GM19240 (cell line): ENCODE measurements around the gene RHBDL1.

Experiments
- DNase-seq: peaks from one replicate; pipeline ENCODE4 v3.0.0; 2011; ENCODE audit warnings: low spot score; ENCODE audit not compliant: insufficient read length

The RHBDL1 gene

GRCh38 chr16:674968-675883, at the start of gene RHBDL1:
Gene RHBDL1 (plus strand): TSS chr16:675671. CDS start chr16:675791, 120 bp downstream.
- DNase-seq, result no peak

GRCh38 chr16:625977-626765, 49.3 kb upstream of the RHBDL1 start:
- DNase-seq, result no peak

GRCh38 chr16:626787-627453, 48.6 kb upstream of the RHBDL1 start:
- no peak for DNase-seq

DNA sequence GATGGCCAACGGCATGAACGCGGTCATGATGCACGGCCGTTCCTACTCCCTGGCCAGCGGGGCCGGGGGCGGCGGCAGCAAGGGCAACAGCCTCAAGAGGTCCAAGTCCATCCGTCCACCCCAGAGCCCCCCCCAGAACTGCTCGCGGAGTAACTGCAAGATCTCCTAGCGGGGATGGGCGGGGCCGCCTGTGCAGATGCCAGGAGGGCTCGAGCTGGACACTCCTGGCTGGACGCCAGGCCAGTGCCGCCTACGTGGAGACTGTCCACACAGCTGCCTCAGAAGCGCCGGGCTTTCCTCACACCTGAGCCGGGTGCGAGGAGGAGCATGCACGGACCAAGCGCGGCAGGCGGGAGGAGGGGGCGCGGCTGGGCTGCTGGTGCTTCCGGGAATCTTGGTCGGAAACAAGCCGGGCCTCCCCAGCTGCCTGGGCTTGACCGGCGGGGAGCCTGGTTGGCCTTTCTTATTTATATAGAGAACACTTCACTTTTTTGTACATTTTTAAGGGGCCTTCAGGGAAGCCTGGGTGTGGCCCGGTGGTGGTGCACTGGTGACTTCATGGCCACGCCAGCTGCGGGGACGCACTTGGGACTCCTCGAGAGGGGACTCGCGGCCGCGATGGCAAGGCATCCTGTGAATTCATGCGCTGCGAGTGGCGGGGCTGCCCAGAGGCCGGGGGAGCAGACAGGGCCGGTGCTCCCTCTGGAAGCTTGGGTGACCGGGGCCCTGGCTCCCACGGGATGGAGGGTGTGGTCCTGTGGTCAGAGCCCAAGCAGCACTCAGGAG, 47.8 kb upstream of the RHBDL1 start:
- DNase-seq, result no peak

DNA sequence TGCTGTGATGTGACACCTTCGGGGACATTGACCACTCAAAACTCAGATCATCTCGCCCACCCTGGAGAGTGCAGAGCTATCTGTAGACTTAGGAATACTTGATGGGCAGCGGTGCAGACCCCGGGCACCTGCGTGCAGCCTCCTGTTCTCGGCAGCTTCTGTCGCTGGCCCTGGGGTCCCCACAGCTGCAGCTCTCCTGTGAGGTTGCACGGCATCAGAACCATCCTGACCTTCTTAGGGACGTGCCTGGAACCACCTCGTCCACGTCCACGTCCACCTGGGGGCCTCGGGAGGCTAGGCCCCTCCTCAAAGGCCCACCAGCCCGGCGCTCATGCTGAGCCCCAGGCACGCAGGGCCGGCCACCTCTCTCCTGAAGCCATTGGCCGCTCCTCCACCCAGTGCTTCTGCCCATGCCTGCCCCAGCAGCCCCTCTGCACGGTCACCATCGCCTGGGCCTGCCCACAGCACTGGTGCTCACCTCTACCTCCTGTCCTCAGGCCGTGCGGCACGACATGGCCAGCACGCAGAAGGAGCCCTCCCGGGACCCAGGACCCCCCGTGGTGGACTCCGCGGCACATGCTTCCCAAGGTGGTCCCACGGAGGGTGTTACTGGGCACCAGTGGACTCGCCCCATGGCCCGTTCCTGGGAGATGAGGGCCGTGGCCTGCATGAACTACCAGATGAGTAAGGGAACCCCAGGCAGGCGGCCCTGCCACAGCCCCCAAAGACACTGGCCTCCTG, 47.0 kb upstream of the RHBDL1 start:
- DNase-seq, result no peak

DNA sequence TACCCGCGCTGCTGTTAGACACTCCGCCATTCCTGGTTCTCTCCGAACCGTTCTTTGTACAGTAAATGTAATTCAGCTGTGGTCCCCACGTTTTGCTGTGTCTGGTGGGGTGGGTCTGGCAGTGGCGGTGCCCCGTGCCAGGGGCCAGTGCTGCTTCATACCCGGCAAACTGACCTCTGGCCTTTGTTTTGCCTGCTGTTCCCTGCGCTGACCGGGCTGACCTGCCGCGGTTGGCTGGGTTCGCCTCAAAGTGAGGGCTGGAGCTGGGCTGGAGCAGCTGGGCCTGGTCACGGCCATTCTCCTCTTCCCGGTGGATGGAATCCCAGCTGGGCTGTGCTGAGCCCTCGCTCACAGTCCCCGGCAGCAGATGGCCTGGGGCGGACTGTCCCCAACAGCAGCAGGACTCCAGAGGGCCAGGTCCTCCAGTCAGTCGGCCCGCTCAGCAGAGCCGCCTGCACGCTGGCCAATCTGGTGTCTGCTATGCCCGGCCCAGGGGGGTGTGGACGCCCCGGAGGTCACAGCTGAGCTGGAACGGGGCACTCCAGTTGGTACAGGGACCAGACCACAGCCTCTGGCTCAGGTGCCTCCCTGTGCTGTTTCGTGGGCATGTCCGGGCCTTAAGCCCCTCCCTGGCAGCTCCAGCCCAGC, 46.2 kb upstream of the RHBDL1 start:
- no peak for DNase-seq

DNA sequence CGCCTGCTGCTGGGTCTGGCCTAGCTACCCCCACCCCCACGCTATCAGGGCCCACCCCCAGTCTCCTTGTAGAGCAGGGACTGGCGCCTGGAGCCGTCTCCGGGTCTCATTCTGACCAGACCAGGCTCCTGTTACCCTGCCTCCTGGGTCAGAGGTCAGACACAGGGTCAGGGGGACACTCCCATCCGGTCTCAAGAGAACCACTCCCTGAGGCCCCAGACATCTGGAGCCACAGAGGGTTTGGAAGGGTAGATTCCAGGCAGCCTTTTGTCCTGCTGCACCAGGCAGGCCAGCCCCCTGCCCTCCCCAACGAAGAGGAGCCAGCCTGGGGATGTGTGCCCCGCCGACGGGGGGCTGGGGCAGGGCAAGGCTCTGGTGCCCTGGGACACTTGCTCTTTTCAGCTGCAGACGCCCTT, 45.6 kb upstream of the RHBDL1 start:
- no peak for DNase-seq

DNA sequence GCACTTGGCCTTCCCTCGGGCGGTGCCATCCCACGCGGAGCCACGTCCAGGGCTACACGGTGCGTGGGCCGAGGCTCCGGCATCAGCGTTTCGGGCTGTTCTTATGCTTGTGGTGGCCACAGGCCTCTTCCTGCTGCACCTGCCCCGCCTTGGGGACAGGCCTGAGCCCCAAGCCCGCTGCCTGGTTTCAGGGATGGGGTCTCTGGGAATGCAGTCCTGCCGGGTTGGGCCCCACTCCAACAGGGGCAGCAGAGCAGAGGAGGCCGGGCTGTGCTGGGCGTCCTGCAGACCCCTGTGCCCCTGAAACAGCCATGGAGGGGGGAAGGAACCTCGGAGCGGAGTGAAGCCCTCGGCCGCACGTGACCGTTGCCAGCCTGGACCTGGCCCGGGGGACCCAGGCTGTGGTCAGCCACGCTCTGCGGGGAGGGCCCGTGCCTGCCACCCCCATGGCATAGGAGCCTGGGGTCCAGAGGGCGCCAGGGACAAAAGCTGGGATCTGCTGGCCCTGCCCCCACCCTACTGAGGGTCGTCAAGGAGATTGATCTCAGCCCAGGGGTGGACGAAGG, 45.1 kb upstream of the RHBDL1 start:
- DNase-seq, result no peak

DNA sequence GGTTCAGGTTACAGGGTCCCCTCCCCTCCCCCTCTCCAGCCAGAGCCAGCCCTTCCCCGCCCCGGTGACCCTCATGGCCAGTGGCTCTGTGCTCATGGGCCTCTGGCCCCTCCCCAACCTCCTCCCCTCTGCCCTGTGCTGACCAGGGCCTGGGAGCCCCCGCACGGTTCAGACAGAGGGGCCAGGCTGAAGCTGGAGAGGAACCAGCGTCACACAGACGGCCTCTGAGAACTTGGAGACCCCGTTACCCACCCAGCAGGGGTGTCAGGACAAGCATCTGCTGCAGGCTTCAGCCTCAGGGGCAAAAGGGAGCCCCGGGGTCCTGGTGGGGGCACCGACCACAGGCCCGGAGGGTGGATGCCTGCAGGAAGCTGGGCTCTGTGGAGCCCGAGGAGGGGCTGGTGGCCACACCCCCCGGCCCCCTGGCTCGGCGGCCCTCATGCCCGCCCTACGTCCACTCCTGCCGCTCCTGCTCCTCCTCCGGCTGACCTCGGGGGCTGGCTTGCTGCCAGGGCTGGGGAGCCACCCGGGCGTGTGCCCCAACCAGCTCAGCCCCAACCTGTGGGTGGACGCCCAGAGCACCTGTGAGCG, 44.6 kb upstream of the RHBDL1 start, which contains the start of gene WFIKKN1:
TSS of gene WFIKKN1 (plus strand) at position 171 of the 591 bp plus-strand sequence. CDS start at position 440, 269 bp downstream.
- DNase-seq, result no peak

DNA sequence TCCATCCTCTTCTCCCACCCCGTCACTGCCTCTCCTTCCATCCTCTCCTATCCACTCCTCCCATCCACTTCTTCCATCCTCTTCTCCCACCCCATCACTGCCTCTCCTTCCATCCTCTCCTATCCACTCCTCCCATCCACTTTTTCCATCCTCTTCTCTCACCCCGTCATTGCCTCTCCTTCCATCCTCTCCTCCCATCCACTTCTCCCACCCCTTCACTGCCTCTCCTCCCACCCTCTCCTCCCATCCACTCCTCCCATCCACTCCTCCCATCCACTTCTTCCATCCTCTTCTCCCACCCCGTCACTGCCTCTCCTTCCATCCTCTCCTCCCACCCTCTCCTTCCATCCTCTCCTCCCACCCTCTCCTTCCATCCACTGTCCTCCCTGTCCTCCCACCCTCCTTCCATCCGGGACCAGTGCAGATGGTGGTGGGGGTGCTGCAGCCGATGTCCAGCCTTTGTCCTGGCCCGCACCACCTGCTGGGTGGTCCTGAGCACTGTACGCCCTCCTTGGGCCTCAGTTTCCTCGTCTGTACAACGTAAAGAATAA, 43.6 kb upstream of the RHBDL1 start:
- DNase-seq, result no peak

- DNase-seq, result no peak
Measured at GRCh38 chr16:632486-633335, 42.8 kb upstream of the RHBDL1 start.

DNA sequence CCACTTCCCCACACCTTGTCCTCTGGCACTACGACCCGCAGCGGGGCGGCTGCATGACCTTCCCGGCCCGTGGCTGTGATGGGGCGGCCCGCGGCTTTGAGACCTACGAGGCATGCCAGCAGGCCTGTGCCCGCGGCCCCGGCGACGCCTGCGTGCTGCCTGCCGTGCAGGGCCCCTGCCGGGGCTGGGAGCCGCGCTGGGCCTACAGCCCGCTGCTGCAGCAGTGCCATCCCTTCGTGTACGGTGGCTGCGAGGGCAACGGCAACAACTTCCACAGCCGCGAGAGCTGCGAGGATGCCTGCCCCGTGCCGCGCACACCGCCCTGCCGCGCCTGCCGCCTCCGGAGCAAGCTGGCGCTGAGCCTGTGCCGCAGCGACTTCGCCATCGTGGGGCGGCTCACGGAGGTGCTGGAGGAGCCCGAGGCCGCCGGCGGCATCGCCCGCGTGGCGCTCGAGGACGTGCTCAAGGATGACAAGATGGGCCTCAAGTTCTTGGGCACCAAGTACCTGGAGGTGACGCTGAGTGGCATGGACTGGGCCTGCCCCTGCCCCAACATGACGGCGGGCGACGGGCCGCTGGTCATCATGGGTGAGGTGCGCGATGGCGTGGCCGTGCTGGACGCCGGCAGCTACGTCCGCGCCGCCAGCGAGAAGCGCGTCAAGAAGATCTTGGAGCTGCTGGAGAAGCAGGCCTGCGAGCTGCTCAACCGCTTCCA, 42.0 kb upstream of the RHBDL1 start:
- no peak for DNase-seq

- no peak for DNase-seq
Measured at GRCh38 chr16:634051-634670, 41.3 kb upstream of the RHBDL1 start.

DNA sequence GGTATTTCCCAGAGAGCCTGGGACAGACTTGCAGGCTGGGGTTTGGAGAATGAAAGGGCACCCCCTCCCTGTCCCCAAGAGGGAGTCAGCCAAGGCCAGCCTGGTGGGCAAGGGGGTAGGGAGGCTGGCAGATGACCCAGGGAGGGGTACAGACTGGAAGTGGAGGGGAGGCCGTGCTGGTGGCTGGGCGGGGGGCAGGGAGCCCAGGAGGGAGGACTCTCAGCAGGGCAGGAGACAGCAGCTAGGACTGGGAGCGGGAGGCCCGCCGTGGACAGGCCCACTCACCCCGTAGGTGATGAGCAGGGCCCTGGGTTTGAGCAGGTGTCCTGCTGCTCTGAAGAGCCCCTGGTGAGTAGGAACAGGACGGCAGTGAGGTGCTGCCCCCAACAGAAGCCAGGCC, 40.5 kb upstream of the RHBDL1 start:
- DNase-seq, result no peak

DNA sequence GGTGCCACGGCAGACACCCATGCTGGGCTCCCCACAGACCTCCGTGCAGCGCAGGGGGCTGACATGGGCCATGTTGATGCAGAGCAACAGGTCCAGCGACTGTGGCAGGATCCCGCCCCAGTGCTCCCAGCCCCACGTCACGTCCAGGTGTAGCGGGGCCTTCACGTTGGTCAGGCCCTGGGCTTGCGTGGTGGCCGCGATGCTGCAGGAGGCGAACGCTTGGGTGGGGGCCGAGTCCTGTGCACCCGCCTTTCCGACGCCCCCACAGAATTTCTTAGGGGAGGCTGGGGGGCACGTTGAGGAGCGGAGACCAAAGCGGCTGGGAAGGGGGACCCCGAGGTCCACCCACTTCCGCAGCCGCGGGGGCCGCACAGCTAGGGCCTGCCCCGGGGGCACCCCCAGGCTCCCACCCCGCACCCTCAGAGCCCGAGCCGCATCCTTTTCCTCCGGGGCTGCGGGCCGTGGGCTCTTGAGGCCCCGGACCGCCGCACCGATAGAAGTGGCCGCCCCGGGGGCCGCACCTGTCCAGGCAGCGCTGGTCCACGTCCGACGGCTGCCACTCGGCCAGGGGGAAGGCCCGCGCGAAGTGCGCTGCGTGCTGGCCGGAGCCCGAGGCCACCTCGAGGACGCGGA, 39.8 kb upstream of the RHBDL1 start:
- DNase-seq, result no peak
